ENCODE data around the gene ST3GAL2. TPM values are rescaled to one million over a fixed set of nuclear protein-coding genes. Genes with fewer than 3 reads are reported as not detected.

ST3GAL2 gene
- total and polyA plus RNA-seq, 10 of the 15 experiments (the other 5 are each of a cell fraction or from before 2014, with no cell fraction given), result 0.95 to 61.7 (median 25.9) TPM

DNA sequence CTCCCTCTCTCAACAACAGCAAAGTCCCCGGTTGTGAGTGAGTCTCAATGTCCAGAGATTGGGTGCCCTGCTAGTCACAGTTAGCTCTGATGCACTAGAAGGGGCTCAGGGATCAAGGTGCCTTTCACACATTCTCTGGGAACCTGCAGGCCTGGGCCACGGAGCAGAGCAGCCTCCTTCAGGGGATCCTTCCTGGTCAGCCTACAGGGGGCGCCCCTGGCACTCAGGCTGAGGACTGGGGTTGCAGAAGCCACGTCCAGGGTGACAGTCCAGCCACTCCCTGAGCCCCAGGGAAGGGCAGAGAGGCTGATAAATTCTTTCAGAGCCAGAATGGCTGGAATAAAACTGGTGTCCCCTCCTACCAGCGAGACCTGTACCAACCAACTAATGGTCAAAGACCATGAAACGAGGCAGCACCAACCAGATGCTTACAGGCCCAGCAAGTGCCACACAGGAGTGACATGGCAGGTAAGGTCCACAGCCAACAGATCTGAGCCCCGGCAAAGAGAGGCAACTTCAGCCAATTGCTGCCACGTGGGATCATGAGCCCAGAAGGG, 43.5 kb downstream of the ST3GAL2 start (continued):
- TF ChIP-seq, protein P1, sequence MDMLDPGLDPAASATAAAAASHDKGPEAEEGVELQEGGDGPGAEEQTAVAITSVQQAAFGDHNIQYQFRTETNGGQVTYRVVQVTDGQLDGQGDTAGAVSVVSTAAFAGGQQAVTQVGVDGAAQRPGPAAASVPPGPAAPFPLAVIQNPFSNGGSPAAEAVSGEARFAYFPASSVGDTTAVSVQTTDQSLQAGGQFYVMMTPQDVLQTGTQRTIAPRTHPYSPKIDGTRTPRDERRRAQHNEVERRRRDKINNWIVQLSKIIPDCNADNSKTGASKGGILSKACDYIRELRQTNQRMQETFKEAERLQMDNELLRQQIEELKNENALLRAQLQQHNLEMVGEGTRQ (IDR thresholded peaks at IDR 0.05; ENCODE audit: borderline replicate concordance, low read depth, low read length), result no peak
- no peak for TF ChIP-seq MEF2A (IDR thresholded peaks at IDR 0.05; ENCODE audit: insufficient read depth, low read depth, low read length)
- TF ChIP-seq HDAC2 (IDR thresholded peaks at IDR 0.05), result no peak
- TF ChIP-seq KAT2A (conservative IDR thresholded peaks at IDR 0.05; ENCODE audit: control insufficient read depth, low read depth, low read length), result no peak
- TF ChIP-seq BCL11A (IDR thresholded peaks at IDR 0.05; ENCODE audit: low read depth, low read length), result no peak
- no peak for TF ChIP-seq TCF12 (IDR thresholded peaks at IDR 0.05; ENCODE audit: low read depth, low read length)
- TF ChIP-seq, protein P2, sequence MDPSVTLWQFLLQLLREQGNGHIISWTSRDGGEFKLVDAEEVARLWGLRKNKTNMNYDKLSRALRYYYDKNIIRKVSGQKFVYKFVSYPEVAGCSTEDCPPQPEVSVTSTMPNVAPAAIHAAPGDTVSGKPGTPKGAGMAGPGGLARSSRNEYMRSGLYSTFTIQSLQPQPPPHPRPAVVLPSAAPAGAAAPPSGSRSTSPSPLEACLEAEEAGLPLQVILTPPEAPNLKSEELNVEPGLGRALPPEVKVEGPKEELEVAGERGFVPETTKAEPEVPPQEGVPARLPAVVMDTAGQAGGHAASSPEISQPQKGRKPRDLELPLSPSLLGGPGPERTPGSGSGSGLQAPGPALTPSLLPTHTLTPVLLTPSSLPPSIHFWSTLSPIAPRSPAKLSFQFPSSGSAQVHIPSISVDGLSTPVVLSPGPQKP (IDR thresholded peaks at IDR 0.05; ENCODE audit: low read depth, low read length), result no peak
- TF ChIP-seq ZNF217 (IDR thresholded peaks at IDR 0.05), result no peak
- no peak for TF ChIP-seq MYC (IDR thresholded peaks at IDR 0.05; ENCODE audit: insufficient read depth, insufficient read length, insufficient replicate concordance, low read length, severe bottlenecking)
- no peak for TF ChIP-seq RBBP5 (conservative IDR thresholded peaks at IDR 0.05)

DNA sequence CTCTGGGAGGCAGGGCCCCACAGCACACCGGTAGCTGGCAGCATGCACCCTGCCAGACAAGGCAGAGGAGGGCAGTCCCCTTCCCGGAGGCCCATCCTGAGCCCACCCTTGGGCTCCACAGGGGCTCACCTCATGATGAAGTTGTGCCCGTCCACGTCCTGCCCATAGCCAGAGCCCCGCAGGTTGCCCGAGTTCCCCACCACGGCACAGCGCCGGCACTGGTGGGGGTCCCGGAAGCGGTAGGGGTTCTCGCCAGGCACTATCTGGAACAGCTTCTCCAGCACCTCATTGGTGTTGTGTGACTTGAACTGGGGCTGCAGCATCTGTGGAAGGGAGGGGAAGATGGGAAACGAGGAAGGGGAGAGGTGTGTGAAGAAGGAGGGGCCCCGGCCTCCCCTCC, 44.0 kb downstream of the ST3GAL2 start:
- Histone ChIP-seq H3K4me2 (ENCODE audit: control insufficient read depth, insufficient read depth) (no peak overlapping the region), H3K36me3 (ENCODE audit: control insufficient read depth in 2 of 2, insufficient read depth in 2 of 2, low read length in 1 of 2) (peaks cover 31 to 51% of the 10 kb centered on the region in 2 experiments), H3K9me3 (replicated peaks; ENCODE audit: control insufficient read depth, insufficient read depth, low read length) (no peaks in the 10 kb centered on the region), H4K20me1 (ENCODE audit: control insufficient read depth, insufficient read depth) (no peaks in the 10 kb centered on the region), H2AFZ (ENCODE audit: control insufficient read depth, low read depth, low read length) (no peak overlapping the region), H3K27me3 (replicated peaks in 1 of 2; ENCODE audit: control insufficient read depth in 2 of 2, insufficient read depth in 2 of 2, low read length in 1 of 2) (no peaks in the 10 kb centered on the region), H3K27ac (ENCODE audit: control insufficient read depth, insufficient read depth) (no peak overlapping the region), H3K79me2 (ENCODE audit: control insufficient read depth, insufficient read depth, low read length) (peaks cover 2% of the 10 kb centered on the region), H3K4me3 (no peak overlapping the region), H3K9ac (ENCODE audit: control insufficient read depth, insufficient read depth, low read length) (no peak overlapping the region), H3K4me1 (ENCODE audit: control insufficient read depth, insufficient read depth, low read length) (no peaks in the 10 kb centered on the region; the same call in 1 of the 2 replicates)
- DNase-seq (ENCODE audit: low read depth, low spot score) (no peak), ATAC-seq (no peak), FAIRE-seq (no peak)
- in situ Hi-C loops (cut with MboI), result no loop called here
- BruUV-seq (replicated peaks), result no TSS peak
- ChIA-PET SMC1A (ENCODE audit: uncharacterized antibody, unreplicated experiment) (interaction anchor here (0.9 to 4.1 kb wide), 12 partner anchors 9 to 157 kb away, joined by 3 to 21 read pairs (median 4); no protein-coding TSS in a partner anchor), CTCF (interaction anchor here (0.7 to 1.7 kb wide), 15 partner anchors 9 to 144 kb away, joined by 3 to 9 read pairs (median 4); partner anchors contain the start of gene FCSK), POLR2A (interaction anchor here (1.9 kb wide), 1 partner anchor 14 kb away, joined by 6 read pairs; no protein-coding TSS in a partner anchor), RAD21 (ENCODE audit: unreplicated experiment) (interaction anchor here (0.9 to 2.1 kb wide), 8 partner anchors 23 to 130 kb away, joined by 4 to 16 read pairs (median 4); partner anchors contain the start of gene FCSK)
- TF ChIP-seq GABPA (IDR thresholded peaks at IDR 0.05; ENCODE audit: low read depth), result no peak
- no peak for TF ChIP-seq SMARCA5 (IDR thresholded peaks at IDR 0.05)
- TF ChIP-seq TBL1XR1 (IDR thresholded peaks at IDR 0.05; ENCODE audit: low read depth, low read length), result no peak
- TF ChIP-seq SIN3A (IDR thresholded peaks at IDR 0.05; ENCODE audit: low read depth, low read length), result no peak
- TF ChIP-seq CHD2 (IDR thresholded peaks at IDR 0.05; ENCODE audit: borderline replicate concordance, low read depth, low read length), result no peak
- TF ChIP-seq, protein P3, sequence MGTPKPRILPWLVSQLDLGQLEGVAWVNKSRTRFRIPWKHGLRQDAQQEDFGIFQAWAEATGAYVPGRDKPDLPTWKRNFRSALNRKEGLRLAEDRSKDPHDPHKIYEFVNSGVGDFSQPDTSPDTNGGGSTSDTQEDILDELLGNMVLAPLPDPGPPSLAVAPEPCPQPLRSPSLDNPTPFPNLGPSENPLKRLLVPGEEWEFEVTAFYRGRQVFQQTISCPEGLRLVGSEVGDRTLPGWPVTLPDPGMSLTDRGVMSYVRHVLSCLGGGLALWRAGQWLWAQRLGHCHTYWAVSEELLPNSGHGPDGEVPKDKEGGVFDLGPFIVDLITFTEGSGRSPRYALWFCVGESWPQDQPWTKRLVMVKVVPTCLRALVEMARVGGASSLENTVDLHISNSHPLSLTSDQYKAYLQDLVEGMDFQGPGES (IDR thresholded peaks at IDR 0.05), result no peak
- TF ChIP-seq NFIC (IDR thresholded peaks at IDR 0.05; ENCODE audit: low read depth, low read length), result no peak
- TF ChIP-seq MEF2A (IDR thresholded peaks at IDR 0.05; ENCODE audit: insufficient read depth, low read depth, low read length), result no peak
- TF ChIP-seq ZSCAN29 (IDR thresholded peaks at IDR 0.05), result no peak
- no peak for TF ChIP-seq ETV6 (conservative IDR thresholded peaks at IDR 0.05 in 1 of 2, IDR thresholded peaks at IDR 0.05 in 1 of 2; ENCODE audit: borderline replicate concordance in 1 of 2, low read depth in 1 of 2)
- TF ChIP-seq BCL11A (IDR thresholded peaks at IDR 0.05; ENCODE audit: low read depth, low read length), result no peak
- no peak for TF ChIP-seq TAF1 (IDR thresholded peaks at IDR 0.05; ENCODE audit: borderline replicate concordance, low read depth, low read length)
- TF ChIP-seq TCF7 (IDR thresholded peaks at IDR 0.05; ENCODE audit: borderline replicate concordance), result no peak
- WGBS (ENCODE audit: insufficient coverage, insufficient replicate concordance, low lambda C conversion rate, missing lambda C conversion rate), result 98% methylated on average over 14 of the region's 14 CpGs
- intact Hi-C loops (cut with micrococcal nuclease; ENCODE audit: unreplicated experiment), result loop anchor here (1.0 kb wide), 1 partner anchor 61 kb away; no protein-coding TSS in a partner anchor

All from GM12878 (cell line).